Endothelial cell of umbilical vein (primary cell): ENCODE results near the gene TYRO3. TPM values are rescaled to one million over a fixed set of nuclear protein-coding genes. Genes with fewer than 3 reads are reported as not detected.

Source experiments
- BruUV-seq: library from RNA; stranded (reverse); fragments of 400-500 nt; replicated peaks from 2 replicates; lab custom pipeline; 2021; lab: Mats Ljungman, UMichigan
- CTCF ChIA-PET: fragments of 300-600, 350-600 bp; sonication (Branson Sonifier 250); formaldehyde crosslinking; loops from one replicate; lab custom pipeline; 2021; ENCODE audit warnings: antibody characterized with exemption, inconsistent platforms; lab: Charles Lee
- POLR2A ChIA-PET: fragments of 300-600, 350-600 bp; sonication (Branson Sonifier 250); formaldehyde crosslinking; loops from one replicate; lab custom pipeline; 2021; ENCODE audit warnings: antibody characterized with exemption, inconsistent platforms; lab: Charles Lee
- DNase-seq: peaks from one replicate; pipeline ENCODE4 v3.0.0-alpha.2; 2011; ENCODE audit warnings: low read depth, low spot score
- FAIRE-seq: peaks from 2 replicates; lab custom pipeline; 2011; peaks lifted over from hg19 to GRCh38; lab: Jason Lieb, UNC
- H2AFZ ChIP-seq: 2 replicates; pipeline ENCODE4 v1.6.0; 2012; ENCODE audit warnings: low read depth, low read length, control low read depth, inconsistent platforms
- H3K27ac ChIP-seq: 2 replicates; pipeline ENCODE4 v1.5.1; 2011; ENCODE audit warnings: low read depth, mild to moderate bottlenecking, control low read depth, low read length, moderate library complexity; ENCODE audit not compliant: insufficient read depth
- H3K27me3 ChIP-seq, 2 experiments: 2 replicates each; pipeline versions ENCODE4 v1.6.0 to v1.6.1; 2011; ENCODE audit warnings: low read length in 2 of 2, mixed read lengths in 1 of 2; ENCODE audit not compliant: control insufficient read depth in 2 of 2, insufficient read depth in 2 of 2
- H3K36me3 ChIP-seq, 2 experiments: 2 replicates in 1 of 2; 3 replicates in 1 of 2; pipeline ENCODE4 v1.5.1; 2011; ENCODE audit warnings: low read length in 2 of 2, mild to moderate bottlenecking in 1 of 2, moderate library complexity in 1 of 2; ENCODE audit not compliant: control insufficient read depth in 2 of 2, insufficient read depth in 2 of 2; ENCODE audit errors: extremely low read depth in 1 of 2
- H3K4me1 ChIP-seq: 3 replicates; pipeline ENCODE4 v1.5.1; 2011; ENCODE audit warnings: mild to moderate bottlenecking, low read length; ENCODE audit not compliant: control insufficient read depth, insufficient read depth; ENCODE audit errors: extremely low read depth
- H3K4me2 ChIP-seq: 2 replicates; pipeline ENCODE4 v1.6.1; 2011; ENCODE audit warnings: low read length, control low read depth, mixed read lengths; ENCODE audit not compliant: insufficient read depth
- H3K4me3 ChIP-seq, 3 experiments: fragments of 200-600 bp in 1 of 3; sonication (generic), shearing (Covaris generic) in 1 of 3; replicated peaks in 1 of 3; 2 replicates each; pipeline ENCODE4 v1.5.1; 2011 to 2016; ENCODE audit warnings: control low read depth in 3 of 3, low read length in 3 of 3, mild to moderate bottlenecking in 2 of 3, inconsistent platforms in 1 of 3, low read depth in 1 of 3, moderate library complexity in 1 of 3; ENCODE audit not compliant: insufficient read depth in 1 of 3
- H3K79me2 ChIP-seq: 2 replicates; pipeline ENCODE4 v1.6.0; 2012; ENCODE audit warnings: low read length, inconsistent platforms; ENCODE audit not compliant: control insufficient read depth, insufficient read depth
- H3K9ac ChIP-seq: replicated peaks from 2 replicates; pipeline ENCODE3; 2011; ENCODE audit warnings: low read length, control low read depth; ENCODE audit not compliant: insufficient read depth; ENCODE audit errors: extremely low read depth
- H3K9me1 ChIP-seq: replicated peaks from 3 replicates; pipeline ENCODE4 v1.6.0; 2011; ENCODE audit warnings: mild to moderate bottlenecking, low read length; ENCODE audit not compliant: control insufficient read depth, insufficient read depth; ENCODE audit errors: extremely low read depth
- H3K9me3 ChIP-seq: replicated peaks from 2 replicates; pipeline ENCODE4 v1.5.1; 2012; ENCODE audit warnings: low read length, inconsistent platforms; ENCODE audit not compliant: control insufficient read depth, insufficient read depth
- H4K20me1 ChIP-seq: replicated peaks from 2 replicates; pipeline ENCODE3; 2011; ENCODE audit warnings: mild to moderate bottlenecking, low read length; ENCODE audit not compliant: control insufficient read depth, insufficient read depth; ENCODE audit errors: extremely low read depth
- CTCF ChIP-seq, 2 donors: IDR thresholded peaks; 1 replicate in 1 of 2; 2 replicates in 1 of 2; pipeline ENCODE4 v1.5.1; 2011; ENCODE audit warnings: low read length in 2 of 2, mild to moderate bottlenecking in 2 of 2, moderate library complexity in 2 of 2, control low read depth in 1 of 2, inconsistent platforms in 1 of 2, low read depth in 1 of 2; ENCODE audit not compliant: insufficient read depth in 1 of 2; ENCODE audit errors: extremely low read depth in 1 of 2
- EZH2 ChIP-seq: IDR thresholded peaks from 2 replicates; pipeline ENCODE4 v1.6.1; 2012; ENCODE audit warnings: borderline replicate concordance, low read depth, mild to moderate bottlenecking, moderate library complexity, low read length, inconsistent platforms; ENCODE audit not compliant: severe bottlenecking
- FOS ChIP-seq: IDR thresholded peaks from 2 replicates; pipeline ENCODE4 v1.6.1; 2011; ENCODE audit warnings: mild to moderate bottlenecking, low read length, moderate library complexity, borderline replicate concordance; ENCODE audit not compliant: insufficient read depth
- GATA2 ChIP-seq: IDR thresholded peaks from 2 replicates; pipeline ENCODE4 v1.7.0; 2011; ENCODE audit warnings: low read depth, mild to moderate bottlenecking, moderate library complexity, mixed read lengths, low read length; ENCODE audit not compliant: insufficient read length, insufficient read depth
- JUN ChIP-seq: IDR thresholded peaks from 2 replicates; pipeline ENCODE4 v1.6.1; 2011; ENCODE audit warnings: borderline replicate concordance, low read depth; ENCODE audit not compliant: insufficient read length, insufficient read depth
- MAX ChIP-seq: IDR thresholded peaks from 2 replicates; pipeline ENCODE4 v1.6.1; 2011; ENCODE audit not compliant: insufficient read depth, insufficient read length
- MYC ChIP-seq: IDR thresholded peaks from one replicate; pipeline ENCODE4 v1.6.1; 2011; ENCODE audit warnings: mild to moderate bottlenecking, low read depth, low read length
- dilution Hi-C: fragments of 300-500 bp; cut with MboI; formaldehyde crosslinking; loops from one replicate; pipeline ENCODE4 v1.15.0; 2019; ENCODE audit warnings: low sequenced_read_pairs; ENCODE audit not compliant: extremely low pct_ligation_motif_present
- intact Hi-C: fragments of 100-400 bp; cut with micrococcal nuclease; formaldehyde crosslinking; loops from one replicate; pipeline ENCODE4 v1.10.0; 2022
- polyA plus RNA-seq, 4 experiments: library from polyadenylated mRNA; depleted of rRNA in 3 of 4; stranded (reverse) in 3 of 4; unstranded in 1 of 4; fragments of >200 nt; gene quantifications; 2 replicates each; pipeline versions ENCODE4 v1.2.1 to v1.2.3, GENCODE V29; 2011 to 2012; ENCODE audit warnings: missing spikeins in 1 of 4
- total RNA-seq: library from RNA; stranded (reverse); gene quantifications from 2 replicates; pipeline ENCODE4 v1.2.3, GENCODE V29; 2021

Gene TYRO3
- total and polyA plus RNA-seq, 2 donors (not counting 3 experiments of a cell fraction or from before 2014, with no cell fraction given) = 14.1 to 14.5 TPM

GRCh38 chr15:41517895-41518449 lies 41.0 kb upstream of the TYRO3 start:
- BruUV-seq = no TSS peak
- no peak overlapping the region for H3K9ac ChIP-seq
- FAIRE-seq = no peak
- intact Hi-C loops (no loop called here), dilution Hi-C loops (no loop called here)
- no peaks in the 10 kb centered on the region for H3K79me2 ChIP-seq
- H3K4me3 ChIP-seq = no peak overlapping the region
- H4K20me1 ChIP-seq = no peaks in the 10 kb centered on the region
- TF ChIP-seq FOS = no peak
- TF ChIP-seq CTCF (IDR thresholded peaks at IDR 0.05; ENCODE audit: extremely low read depth in 1 of 2, insufficient read depth in 1 of 2, low read depth in 1 of 2, low read length in 2 of 2) = no peak
- TF ChIP-seq JUN = no peak
- no peak for TF ChIP-seq MAX
- TF ChIP-seq GATA2 = no peak
- TF ChIP-seq MYC = no peak
- TF ChIP-seq EZH2 = no peak
- H3K27me3 ChIP-seq = peaks cover 8 to 11% of the 10 kb centered on the region in 2 experiments
- POLR2A ChIA-PET = no interaction called here
- H3K27ac ChIP-seq = no peak overlapping the region
- H3K4me1 ChIP-seq = peaks cover 5% of the 10 kb centered on the region
- H2AFZ ChIP-seq = no peak overlapping the region
- no peaks in the 10 kb centered on the region for H3K9me1 ChIP-seq
- no peak overlapping the region for H3K4me2 ChIP-seq
- CTCF ChIA-PET = no interaction called here
- no peaks in the 10 kb centered on the region for H3K36me3 ChIP-seq
- DNase-seq = no peak
- no peaks in the 10 kb centered on the region for H3K9me3 ChIP-seq
